Liver (tissue), 3 donors: Measurements from ENCODE around the gene EID2B.

ENCODE experiments used
- ATF3 ChIP-seq: IDR thresholded peaks from 2 replicates; pipeline ENCODE4 v1.6.1; 2016; ENCODE audit warnings: antibody characterized with exemption
- CTCF ChIP-seq: fragments of 150-350 bp; IDR thresholded peaks from 2 replicates; pipeline ENCODE4 v1.5.1; 2017; ENCODE audit warnings: improper control_type of control experiment, low read depth, low read length; ENCODE audit not compliant: missing input control
- GABPA ChIP-seq, 2 donors: IDR thresholded peaks in 1 of 2; conservative IDR thresholded peaks in 1 of 2; 2 replicates each; pipeline ENCODE4 v1.6.1; 2016; ENCODE audit warnings: antibody characterized with exemption in 2 of 2, mild to moderate bottlenecking in 1 of 2, moderate library complexity in 1 of 2
- MAX ChIP-seq: IDR thresholded peaks from 2 replicates; pipeline ENCODE4 v1.6.1; 2016; ENCODE audit warnings: antibody characterized with exemption
- NR2F2 ChIP-seq: IDR thresholded peaks from 2 replicates; pipeline ENCODE4 v1.6.1; 2016; ENCODE audit warnings: antibody characterized with exemption
- RAD21 ChIP-seq, 2 donors: IDR thresholded peaks; 2 replicates each; pipeline ENCODE4 v1.6.1; 2016; ENCODE audit warnings: antibody characterized with exemption in 2 of 2, mild to moderate bottlenecking in 2 of 2
- REST ChIP-seq: IDR thresholded peaks from 2 replicates; pipeline ENCODE4 v1.6.1; 2016; ENCODE audit warnings: antibody characterized with exemption, mild to moderate bottlenecking
- RXRA ChIP-seq, 2 donors: IDR thresholded peaks; 2 replicates each; pipeline ENCODE4 v1.6.1; 2017 to 2018; ENCODE audit warnings: antibody characterized with exemption in 2 of 2, mild to moderate bottlenecking in 1 of 2
- SP1 ChIP-seq: IDR thresholded peaks from 2 replicates; pipeline ENCODE4 v1.6.1; 2018; ENCODE audit warnings: antibody characterized with exemption, mild to moderate bottlenecking
- TAF1 ChIP-seq: conservative IDR thresholded peaks from 2 replicates; pipeline ENCODE4 v1.6.1; 2016; ENCODE audit warnings: antibody characterized with exemption, mild to moderate bottlenecking
- YY1 ChIP-seq: IDR thresholded peaks from 2 replicates; pipeline ENCODE4 v1.6.1; 2016; ENCODE audit warnings: antibody characterized with exemption, mild to moderate bottlenecking
- donor health status: healthy.
- donor health status: healthy.

GRCh38 chr19:39557811-39558623 is 25.4 kb upstream of the EID2B start:
- TF ChIP-seq SP1 (peak; percentile 59), ATF3 (no peak), REST (no peak), RAD21 (IDR thresholded peaks at IDR 0.05) (no peak), GABPA (IDR thresholded peaks at IDR 0.05 in 1 of 2, conservative IDR thresholded peaks at IDR 0.05 in 1 of 2) (no peak), CTCF (no peak), MAX (peak; percentile 10), YY1 (peak; percentile 18), TAF1 (no peak), RXRA (IDR thresholded peaks at IDR 0.05) (peak in 1 of 2 donors; percentile 9), NR2F2 (no peak)
